ENCODE measurements around the gene POU2F1.
A peak's percentile ranks its signal among the peaks of the same experiment; 100 is the strongest.

Gene POU2F1

GRCh38 chr1:167367705-167368104, 147.0 kb downstream of the POU2F1 start:
- DNase-seq (ENCODE audit: low spot score): no peak

GRCh38 chr1:167369175-167369574, 148.5 kb downstream of the POU2F1 start:
- DNase-seq (ENCODE audit: low spot score): no peak

DNA sequence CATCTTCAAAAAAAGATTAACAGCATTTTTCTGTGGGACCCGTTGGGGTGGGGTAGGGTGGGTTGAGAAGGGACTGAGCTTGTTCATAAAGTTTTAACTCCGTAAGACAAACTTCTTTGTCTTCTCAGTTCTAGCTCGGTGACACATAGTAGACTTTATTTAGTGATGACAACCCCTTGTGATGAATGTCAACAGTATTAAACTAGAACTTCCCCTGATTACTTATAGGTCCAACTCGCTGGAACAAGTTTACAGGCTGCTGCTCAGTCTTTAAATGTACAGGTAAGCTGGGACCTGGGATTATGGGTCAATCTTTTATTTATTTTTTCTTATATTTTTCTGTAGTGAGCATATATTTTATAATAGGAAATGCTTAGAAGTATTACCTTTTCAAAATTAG, 149.2 kb downstream of the POU2F1 start:
- DNase-seq (ENCODE audit: low spot score): no peak

DNA sequence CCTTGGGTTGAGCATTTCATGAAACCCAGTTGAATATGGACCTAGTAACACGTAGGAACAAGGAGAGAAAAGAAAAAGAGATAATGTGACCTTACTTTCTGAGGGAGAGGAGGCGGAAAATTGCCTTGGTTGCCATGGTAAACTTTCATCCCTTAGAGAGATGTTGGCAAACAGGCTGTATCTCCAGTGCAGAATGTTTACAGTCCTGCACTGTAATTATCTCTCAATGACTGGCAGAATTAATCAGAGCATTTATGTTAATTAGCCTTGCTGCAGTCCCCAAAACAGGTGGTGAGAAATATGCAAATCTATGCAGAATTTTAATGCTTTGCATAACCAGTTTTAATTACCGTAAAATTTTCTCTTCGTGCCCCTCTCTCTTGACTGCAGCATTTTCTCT, 150.3 kb downstream of the POU2F1 start:
- DNase-seq (ENCODE audit: low spot score): no peak

GRCh38 chr1:167373398-167373797, 152.7 kb downstream of the POU2F1 start:
- DNase-seq (ENCODE audit: low spot score): no peak

DNA sequence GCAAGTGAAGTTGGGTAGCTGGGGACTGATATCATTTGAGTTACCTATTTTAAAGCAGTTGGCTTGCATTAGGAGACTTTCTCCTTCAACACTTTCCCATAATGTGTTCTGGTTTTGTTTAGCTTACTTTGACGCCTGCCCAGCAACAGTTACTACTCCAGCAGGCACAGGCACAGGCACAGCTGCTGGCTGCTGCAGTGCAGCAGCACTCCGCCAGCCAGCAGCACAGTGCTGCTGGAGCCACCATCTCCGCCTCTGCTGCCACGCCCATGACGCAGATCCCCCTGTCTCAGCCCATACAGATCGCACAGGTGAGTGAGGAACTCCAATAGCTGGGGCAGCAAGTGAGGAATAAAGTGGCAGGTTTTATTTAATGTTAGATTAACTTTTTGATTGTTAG, 153.3 kb downstream of the POU2F1 start:
- DNase-seq (ENCODE audit: low spot score): no peak

GRCh38 chr1:167375949-167376348, 155.3 kb downstream of the POU2F1 start:
- DNase-seq (ENCODE audit: low spot score): no peak

GRCh38 chr1:167387251-167387910, 166.7 kb downstream of the POU2F1 start:
- DNase-seq (ENCODE audit: low spot score): no peak

DNA sequence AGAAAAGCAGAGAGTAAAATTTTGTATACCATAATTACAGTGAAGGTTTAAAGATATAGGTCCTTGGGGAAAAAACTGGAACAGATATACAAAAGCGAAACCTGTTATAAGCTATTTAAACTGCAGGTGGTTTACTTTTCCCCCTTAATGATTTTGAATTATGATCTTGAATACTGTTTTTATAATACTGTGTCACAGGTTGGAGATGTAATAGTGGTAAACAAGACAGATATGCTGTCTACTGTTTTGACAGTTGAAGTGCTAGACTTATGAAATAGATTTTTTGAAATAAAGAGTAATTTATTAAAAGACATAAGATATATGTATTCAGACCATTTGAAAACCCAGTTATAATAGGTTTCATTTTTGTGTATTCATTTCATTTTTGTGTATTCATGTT, 168.3 kb downstream of the POU2F1 start:
- DNase-seq (ENCODE audit: low spot score): no peak

DNA sequence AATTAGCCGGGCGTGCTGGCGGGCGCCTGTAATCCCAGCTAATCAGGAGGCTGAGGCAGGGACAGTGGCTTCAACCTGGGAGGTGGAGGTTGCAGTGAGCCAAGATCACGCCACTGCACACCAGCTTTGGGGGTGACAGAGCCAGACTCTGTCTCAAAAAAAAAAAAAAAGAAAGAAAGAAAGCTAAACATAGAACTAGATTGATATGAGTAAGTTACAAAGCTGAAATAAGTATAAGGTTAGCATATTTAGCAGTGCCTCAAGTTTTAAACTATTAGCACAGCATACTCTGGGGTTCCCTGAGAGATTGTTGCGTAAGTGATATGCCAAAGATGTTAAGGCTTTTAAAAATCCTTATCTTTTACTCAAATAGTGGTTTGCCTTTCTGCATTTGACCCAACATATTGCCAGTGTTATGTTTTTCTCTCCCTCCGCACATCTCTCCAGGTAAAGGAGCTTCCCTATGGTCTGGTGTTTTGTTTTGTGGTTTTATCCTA, 171.6 kb downstream of the POU2F1 start:
- no peak for DNase-seq (ENCODE audit: low spot score)

GRCh38 chr1:167400359-167400953, 179.8 kb downstream of the POU2F1 start:
- no peak for DNase-seq (ENCODE audit: low spot score)

- DNase-seq (ENCODE audit: low spot score): peak; percentile 56
Observed at GRCh38 chr1:167401260-167401873, 180.7 kb downstream of the POU2F1 start.

DNA sequence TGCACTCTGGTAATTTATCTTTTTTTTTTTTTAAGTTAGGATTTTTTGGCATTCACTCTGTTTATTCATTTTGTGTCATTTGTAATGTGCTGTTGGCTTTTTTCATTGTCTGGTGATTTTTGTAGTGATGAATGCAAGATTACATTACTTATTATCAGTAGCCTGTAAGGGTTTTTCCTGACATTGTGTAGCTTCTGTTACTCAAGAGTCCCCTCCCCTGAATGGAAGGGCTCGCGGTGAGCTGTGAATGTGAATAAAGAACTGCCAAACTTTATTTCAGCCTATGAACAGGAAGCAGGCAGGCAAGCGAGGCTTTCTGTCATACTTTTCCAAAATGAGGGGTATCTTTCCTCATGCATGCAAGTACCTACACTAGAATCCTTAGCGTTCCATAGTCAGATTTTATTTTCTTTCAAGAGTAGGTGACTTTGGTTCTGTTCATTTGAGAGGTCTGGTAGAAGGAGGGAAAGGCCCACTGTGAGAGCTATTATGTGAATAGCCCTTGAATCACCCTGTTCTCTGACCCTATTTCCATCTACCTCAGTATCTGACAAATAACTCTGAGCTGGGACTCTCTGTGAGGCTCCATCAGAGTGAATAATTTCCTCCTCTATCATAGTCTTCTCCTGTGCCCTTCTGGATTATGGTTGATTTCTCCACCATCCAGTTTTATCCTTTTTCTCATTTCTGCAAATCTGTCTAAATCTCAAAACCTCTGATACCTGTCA, 183.6 kb downstream of the POU2F1 start:
- DNase-seq (ENCODE audit: low spot score): no peak

DNA sequence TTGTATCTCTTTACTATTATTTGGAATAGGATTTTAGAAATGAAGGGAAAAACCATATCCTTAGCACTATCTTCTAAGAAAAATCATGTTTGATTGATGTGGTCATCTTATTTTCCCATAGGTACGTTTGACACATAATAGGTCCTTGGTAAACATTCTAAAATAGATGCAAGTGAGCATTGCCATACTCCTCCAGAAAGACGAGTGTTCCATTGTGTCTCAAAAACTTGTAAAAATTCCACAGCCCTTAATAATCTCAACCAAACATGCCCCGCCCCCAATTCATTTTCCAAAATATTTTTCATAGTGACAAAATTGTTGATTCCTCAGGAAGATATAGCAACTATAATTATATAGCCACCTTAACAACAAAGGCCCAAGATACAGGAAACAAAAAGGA, 184.2 kb downstream of the POU2F1 start:
- no peak for DNase-seq (ENCODE audit: low spot score)

- no peak for DNase-seq (ENCODE audit: low spot score)
Observed at GRCh38 chr1:167408355-167408754, 187.7 kb downstream of the POU2F1 start.

- DNase-seq (ENCODE audit: low spot score): no peak
Observed at GRCh38 chr1:167409183-167409582, 188.5 kb downstream of the POU2F1 start.

DNA sequence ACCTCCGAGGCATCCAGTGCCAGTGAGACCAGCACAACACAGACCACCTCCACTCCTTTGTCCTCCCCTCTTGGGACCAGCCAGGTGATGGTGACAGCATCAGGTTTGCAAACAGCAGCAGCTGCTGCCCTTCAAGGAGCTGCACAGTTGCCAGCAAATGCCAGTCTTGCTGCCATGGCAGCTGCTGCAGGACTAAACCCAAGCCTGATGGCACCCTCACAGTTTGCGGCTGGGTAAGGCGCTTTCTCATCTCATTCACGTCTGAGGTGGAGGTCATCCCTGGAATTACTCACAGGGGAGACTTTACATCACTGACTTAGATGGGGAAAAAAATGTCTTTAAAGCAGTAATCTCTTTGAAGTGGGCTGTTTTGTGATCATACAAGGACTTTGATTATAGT, 191.4 kb downstream of the POU2F1 start:
- peak; percentile 40 for DNase-seq (ENCODE audit: low spot score)

- DNase-seq (ENCODE audit: low spot score): peak; percentile 22
Observed at GRCh38 chr1:167412920-167413319, 192.2 kb downstream of the POU2F1 start.

DNA sequence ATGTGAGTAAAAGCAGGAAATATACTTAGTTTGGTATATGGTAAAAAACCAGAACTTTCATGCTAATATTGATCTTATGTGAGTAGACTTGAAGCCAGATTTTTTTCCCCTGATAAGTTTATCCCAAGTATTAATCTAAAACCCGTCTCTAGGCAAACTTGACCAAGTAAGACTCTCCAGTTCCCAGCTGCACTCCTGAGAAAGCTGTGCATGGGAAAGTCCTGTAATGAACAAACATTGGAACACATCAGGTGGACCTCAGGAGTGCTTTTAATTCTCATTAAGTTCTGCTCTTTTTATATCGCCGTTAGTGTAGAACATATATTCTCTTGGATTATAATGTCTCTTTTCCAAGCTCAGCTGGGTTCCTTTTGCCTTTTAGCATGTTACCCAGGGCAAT, 192.6 kb downstream of the POU2F1 start:
- DNase-seq (ENCODE audit: low spot score): no peak

GRCh38 chr1:167416506-167416905, 195.8 kb downstream of the POU2F1 start:
- no peak for DNase-seq (ENCODE audit: low spot score)

DNA sequence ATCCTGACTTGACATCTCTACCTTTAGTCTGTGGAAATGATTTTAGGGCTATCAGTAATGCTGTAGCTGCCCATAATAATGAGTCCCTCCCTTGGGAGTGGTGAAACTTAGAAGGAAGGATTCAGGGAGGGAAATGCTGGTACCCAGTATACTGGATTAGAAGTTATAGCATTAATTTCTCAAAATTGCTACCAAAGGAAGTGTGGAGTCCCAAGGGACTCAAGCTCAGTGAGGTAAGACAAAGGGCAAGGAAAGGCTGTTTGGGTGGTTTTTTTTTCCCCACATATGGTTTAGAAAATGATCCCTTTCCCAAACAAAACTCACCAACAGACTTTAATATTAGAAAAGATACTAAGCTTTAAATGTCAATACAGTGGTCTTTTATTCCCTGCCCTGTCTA, 197.7 kb downstream of the POU2F1 start:
- no peak for DNase-seq (ENCODE audit: low spot score)

DNA sequence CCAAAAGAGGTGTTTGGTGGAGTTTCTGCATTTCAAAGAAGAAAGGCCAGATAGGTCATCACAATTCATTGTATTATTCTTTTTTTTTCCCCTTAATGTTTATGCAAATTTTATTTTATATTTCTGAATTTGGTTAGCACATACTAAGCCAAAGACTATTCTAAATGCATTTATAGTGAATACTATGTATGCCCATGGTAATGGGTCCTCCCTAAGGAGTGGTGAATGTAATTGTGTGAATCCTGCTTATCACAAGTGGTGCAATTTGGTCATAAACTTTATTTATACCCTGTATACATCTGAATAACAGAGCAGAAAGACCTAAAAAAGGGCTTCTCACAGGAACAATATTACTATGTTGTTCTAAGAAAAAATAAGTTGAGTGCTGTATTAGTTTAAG, 198.6 kb downstream of the POU2F1 start:
- DNase-seq (ENCODE audit: low spot score): no peak

DNA sequence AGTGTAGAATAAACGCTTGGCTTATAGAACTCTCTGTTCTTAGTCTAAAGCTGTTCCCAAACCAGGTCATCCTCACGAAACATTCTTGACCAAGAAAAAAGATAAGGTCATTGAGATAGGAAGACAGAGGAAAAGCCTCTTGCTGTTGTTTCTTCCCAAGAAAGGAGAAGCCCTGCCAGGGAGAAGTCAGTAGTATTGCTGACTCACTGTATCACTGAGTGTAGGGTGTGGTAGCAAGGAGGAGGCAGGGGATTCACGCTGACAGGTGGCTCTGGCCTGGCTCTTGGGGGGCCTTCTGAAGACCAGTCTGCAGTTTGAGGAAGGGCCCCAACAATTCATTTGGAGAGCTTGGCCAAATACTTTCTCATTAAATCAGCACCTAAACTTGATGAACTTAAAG, 199.8 kb downstream of the POU2F1 start:
- no peak for DNase-seq (ENCODE audit: low spot score)

All from activated CD4-positive, alpha-beta T cell treated with anti-CD3 and anti-CD28 coated beads, Interleukin-2, Interleukin-4, amounts not matched to agents 100 ng/mL and 50 ng/mL, durations not matched to agents 16 hours and 8 hours (primary cell).